NCI-H1048 (cell line): Measurements from ENCODE around the gene ZNF554.
"Not testable (repeated sequence)": the region's sequence is repeated elsewhere in the genome, so short reads cannot be mapped to it uniquely, and the experiment has no call there.

ENCODE experiments used
- DNase-seq: peaks from one replicate; lab custom pipeline; 2025; lab: John Stamatoyannopoulos, UW

ZNF554 gene

DNA sequence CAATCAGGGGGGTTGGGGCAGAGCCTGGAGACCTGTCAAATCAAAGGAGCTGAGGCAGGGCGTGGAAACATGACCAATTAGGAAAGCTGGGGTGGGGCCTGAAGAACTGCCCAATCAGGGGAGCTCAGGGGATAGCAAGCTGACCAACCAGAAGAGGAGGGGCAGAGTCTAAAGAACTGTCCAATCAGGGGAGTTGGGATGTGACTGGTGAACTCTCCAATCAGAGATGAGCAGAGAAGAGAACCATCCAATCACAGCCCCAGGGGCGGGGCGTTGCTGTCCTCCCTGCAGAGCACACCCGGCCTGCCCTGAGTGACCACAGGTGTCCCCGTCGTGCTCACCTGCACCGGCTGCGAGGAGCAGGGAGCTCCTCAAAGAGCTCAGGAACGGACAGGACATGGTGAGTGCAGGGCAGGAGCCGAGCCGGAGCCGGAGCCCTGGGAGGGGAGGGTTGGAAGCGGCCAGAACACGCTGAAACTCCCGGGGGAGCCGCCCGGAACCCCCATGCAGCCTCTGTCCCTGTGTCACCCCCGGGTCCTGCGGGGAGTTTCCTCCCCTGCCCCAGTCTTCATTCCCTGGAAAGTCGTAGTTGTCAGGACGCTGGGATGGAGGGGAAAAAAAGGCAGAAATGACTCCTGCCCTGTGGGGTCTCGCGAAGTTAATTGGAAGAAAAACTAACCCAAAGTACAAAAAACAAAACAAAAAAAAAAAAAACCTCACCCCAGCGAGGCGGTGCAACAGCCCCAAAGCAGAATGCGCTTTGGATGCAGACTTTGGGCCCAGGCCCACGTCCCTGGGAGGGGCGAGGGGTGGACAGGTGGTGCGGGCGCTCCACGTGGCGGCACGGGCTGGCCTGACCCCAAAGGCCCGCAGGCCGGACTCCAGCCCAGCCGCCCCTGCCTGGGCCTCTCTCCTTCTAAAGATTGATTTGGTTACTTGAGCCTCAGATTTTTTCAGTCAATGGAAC lies 47.6 kb downstream of the ZNF554 start, which contains the start of gene ZNF556:
ZNF556 (plus strand) TSS at position 311 of the 967 bp plus-strand sequence; CDS start at position 398, 87 bp downstream.
- peak; percentile 97 for DNase-seq

DNA sequence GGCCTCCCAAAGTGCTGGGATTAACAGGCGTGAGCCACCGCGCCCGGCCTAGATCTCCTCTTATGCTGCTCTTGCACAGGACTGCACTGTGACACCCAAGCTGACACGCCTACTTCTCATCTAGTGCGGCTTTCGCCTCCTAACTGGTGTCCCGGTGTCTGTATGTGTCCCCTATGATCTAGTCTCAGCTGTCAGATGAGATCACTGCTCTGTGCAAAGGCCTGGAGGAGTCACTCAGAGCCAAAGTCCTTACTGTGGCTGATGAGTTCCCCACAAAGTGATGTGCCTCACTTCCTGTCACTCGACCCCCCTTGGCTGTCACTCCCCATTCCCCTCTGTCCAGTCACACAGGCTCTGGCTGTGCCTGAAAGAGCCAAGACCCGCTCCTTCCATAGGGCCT lies 50.0 kb downstream of the ZNF554 start:
- no peak for DNase-seq

DNA sequence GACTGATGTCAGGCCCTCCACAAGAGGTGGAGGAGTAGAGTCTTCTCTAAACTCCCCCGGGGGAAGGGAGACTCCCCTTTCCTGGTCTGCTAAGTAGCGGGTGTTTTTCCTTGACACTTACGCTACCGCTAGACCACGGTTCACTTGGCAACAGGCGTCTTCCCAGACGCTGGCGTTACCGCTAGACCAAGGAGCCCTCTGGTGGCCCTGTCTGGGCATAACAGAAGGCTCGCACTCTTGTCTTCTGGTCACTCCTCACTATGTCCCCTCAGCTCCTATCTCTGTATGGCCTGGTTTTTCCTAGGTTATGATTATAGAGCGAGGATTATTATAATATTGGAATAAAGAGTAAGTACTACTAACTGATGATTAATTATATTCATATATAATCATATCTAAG lies 52.5 kb downstream of the ZNF554 start:
- DNase-seq: not testable (repeated sequence)

DNA sequence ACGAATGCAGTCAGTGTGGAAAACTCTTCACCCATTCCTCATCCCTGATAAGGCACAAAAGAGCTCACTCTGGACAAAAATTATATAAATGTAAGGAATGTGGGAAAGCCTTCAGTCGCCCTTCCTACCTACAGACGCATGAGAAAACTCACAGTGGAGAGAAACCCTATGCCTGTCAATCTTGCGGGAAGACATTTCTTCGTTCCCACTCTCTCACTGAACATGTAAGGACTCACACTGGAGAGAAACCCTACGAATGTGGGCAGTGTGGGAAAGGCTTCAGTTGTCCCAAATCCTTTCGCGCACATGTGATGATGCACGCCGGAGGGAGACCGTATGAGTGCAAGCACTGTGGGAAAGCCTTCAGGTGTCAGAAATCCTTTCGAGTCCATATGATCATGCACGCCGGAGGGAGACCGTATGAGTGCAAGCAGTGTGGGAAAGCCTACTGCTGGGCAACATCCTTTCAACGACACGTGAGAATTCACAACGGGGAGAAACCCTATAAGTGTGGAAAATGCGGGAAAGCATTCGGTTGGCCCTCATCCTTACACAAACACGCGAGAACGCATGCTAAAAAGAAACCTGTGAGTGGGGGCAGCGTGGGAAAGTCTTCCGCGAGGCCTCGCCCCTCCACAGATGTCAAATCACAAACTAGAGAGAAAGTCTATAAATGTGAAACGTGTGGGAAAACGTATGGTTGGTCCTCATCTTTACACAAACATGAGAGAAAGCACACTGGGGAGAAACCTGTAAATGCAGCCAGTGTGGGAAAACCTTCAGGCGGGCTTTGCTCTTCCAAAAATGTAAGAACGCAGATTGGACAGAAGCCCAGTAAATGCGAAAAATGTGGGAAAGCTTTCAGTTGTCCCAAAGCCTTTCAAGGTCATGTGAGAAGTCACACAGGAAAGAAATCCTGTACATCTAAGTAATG lies 58.0 kb downstream of the ZNF554 start:
- DNase-seq: no peak

DNA sequence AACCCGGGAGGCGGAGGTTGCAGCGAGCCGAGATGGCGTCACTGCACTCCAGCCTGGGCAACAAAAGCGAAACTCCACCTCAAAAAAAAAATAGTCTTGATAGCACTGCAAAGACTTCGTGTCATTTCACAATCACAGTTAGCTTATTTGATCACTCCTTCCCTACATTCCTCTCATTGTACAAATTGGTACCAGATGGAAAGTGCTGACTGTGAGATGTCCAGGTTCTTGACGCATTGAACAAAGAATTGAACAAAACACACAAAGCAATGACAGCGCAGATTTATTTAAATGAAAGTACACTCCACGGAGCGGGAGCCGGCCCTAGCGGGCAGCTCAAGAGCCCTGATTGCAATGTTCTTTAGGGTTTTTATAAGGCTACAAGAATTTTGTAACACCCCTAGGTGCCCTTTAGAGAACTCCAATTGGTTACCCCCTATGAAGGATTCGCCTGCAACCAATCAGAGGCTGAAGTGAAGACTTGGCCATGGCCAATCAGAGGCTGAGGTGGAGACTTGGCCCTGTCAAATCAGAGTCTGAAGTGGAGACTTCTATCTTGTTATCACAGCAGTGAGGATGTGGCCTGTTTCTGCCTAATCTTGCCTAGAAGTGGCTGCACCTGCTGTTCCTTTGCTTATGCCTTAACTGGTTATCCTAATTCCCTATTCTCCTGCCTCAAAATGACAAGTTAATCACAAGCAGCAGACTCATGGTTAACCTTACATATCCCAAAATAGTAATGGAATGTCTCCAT lies 64.2 kb downstream of the ZNF554 start:
- no peak for DNase-seq

DNA sequence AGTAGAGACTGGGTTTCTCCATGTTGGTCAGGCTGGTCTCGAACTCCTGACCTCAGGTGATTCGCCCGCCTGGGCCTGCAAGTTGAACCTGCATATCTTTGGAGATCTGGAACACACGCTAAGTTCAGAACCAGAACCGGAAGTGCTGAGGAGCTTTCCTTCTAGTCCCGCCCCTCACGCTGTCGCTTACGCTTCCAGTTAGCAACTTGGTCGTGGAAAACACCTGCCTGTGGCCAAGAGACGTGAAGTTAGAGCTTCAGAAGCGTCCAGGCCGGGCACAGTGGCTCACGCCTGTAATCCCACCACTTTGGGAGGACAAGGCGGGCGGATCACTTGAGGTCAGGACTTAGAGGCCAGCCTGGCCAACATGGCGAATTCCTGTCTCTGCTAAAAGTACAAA lies 66.1 kb downstream of the ZNF554 start:
- no peak for DNase-seq
